ENCODE results near the gene ANO5.

- no peak for TF ChIP-seq POLR2A (IDR thresholded peaks at IDR 0.05)
- TF ChIP-seq CTCF (IDR thresholded peaks at IDR 0.05): no peak
Observed at GRCh38 chr11:22249871-22250270, 57.0 kb downstream of the ANO5 start.
